Fibroblast of skin of scalp (primary cell): Measurements from ENCODE around the gene ACTG1.

Source experiments
- DNase-seq: peaks from one replicate; pipeline ENCODE4 v3.0.0-alpha.2; 2013

The ACTG1 gene

GRCh38 chr17:81545160-81545949 is 32.8 kb upstream of the ACTG1 start:
- DNase-seq, result no peak

- no peak for DNase-seq
Observed at GRCh38 chr17:81544281-81544974, 31.8 kb upstream of the ACTG1 start.

GRCh38 chr17:81543756-81544155 is 31.2 kb upstream of the ACTG1 start:
- no peak for DNase-seq

GRCh38 chr17:81543339-81543675 is 30.7 kb upstream of the ACTG1 start:
- no peak for DNase-seq

GRCh38 chr17:81542431-81543338 is 30.1 kb upstream of the ACTG1 start:
- no peak for DNase-seq

DNA sequence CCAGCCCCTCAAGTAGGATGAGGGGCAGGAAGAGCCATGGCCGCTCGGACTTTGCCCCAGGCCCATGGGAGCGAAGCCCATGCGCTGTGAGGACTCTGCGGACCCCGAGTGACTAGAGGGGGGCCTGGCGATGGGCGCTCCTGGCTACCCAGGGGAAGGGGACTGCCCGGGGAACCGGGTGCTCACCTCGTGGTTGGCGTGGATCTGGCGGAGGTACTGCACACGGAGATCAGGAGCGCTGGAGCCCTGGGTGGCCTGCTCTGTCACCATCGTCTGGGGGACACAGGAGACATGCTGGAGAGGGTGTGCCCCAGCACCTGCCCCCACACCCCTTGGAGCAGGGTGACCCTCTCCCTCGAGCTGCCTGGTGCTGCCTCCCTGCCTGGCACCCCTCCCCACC is 28.5 kb upstream of the ACTG1 start:
- DNase-seq, result no peak

DNA sequence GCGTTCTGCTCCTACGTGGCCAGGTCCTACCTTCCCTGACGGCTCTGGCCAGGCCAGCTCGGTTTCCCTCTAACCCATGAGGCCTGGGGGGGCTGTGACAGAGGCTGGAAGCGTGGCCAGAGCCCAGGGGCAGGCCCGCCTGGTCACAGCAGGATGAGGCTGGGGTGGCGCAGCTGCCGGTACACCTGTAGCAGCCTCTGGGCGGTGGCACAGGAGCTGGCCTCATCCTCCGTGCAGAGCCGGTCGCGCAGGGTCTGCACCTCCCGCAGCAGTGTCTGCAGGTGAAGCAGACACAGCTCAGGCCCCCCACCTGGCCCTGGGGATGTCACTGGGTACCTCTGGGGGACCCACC is 28.1 kb upstream of the ACTG1 start:
- no peak for DNase-seq

- DNase-seq, result no peak
Observed at GRCh38 chr17:81539961-81540675, 27.5 kb upstream of the ACTG1 start.

DNA sequence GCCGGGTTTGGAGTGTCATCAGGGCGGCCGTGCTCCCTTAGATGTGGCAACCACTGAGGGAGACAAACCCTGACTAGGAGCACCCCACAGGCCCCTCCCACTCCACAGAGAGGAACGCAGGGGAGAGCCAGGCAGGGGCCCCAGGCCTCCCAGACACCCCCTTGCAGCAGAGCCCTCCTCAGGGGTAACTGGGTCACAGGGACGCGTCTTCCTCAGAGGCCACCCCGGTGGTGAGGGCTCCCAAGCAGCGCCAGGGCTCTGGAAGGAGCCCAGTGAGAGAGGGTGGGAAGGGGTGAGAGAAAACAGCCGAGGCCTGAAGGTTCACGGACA is 26.9 kb upstream of the ACTG1 start:
- no peak for DNase-seq

GRCh38 chr17:81538651-81539570 is 26.3 kb upstream of the ACTG1 start:
- no peak for DNase-seq

GRCh38 chr17:81537856-81538555 is 25.4 kb upstream of the ACTG1 start:
- DNase-seq, result no peak

DNA sequence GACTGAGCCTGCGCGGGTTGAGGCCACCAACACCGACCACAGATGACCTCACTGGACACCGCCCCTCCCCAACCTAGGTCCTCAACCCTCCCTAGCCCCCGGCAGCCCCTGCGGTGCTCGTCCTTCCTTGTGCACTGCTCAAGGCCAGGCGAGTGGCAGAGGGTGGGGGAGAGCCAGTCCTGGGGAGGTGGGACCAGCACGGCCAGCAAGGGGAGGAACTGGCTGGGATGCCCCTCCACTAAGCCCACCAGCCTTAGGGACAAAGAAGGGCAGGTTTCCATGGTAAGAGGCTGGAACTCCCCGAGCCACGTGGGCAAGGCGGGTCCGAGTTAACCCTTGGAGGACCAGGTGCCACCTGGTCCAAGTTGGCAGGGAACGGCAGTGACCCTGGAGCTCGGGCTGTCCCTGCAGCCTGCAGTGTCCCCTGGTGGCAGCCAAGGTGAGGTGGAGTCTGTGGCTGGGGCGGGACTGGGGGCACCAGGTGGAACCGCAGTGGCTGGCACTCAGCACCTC is 24.8 kb upstream of the ACTG1 start:
- no peak for DNase-seq

DNA sequence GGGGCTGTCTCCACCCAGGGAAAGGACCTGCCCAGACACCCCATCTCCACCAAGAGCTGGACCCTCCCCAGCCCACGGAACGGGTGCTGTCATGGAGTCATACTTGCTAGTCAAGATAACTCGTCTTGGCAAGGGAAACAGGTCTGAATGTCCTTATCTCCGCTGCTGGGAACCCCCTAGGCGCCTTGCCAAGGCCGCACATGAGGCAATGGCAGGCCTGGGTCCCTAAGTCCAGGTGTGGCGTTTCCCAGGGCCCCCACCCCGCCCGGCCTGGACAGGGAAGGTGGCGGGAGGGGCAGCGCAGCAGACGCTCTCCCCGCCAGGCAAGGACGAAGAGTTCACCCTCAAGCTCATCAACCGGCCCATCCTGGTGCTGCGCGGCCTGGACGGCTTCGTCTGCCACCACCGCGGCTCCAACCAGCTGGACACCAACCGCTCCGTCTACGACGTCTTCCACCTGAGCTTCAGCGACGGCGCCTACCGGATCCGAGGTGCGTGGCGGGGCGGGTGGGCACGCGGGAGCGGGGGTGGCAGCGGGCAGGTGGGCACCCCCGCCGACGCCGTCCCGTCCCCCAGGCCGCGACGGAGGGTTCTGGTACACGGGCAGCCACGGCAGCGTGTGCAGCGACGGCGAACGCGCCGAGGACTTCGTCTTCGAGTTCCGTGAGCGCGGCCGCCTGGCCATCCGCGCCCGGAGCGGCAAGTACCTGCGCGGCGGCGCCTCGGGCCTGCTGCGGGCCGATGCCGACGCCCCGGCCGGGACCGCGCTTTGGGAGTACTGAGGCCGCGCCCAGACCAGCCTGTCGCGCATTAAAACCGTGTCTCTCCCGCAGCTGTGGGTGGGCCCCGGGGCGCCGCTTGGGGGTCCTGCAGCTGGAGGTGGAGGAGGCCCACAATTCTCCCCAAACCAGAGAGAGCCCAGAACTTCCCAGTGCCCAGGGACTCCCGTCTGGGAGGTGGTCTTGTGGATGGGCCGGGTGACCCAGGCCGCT is 24.0 kb upstream of the ACTG1 start:
- DNase-seq, result no peak

- no peak for DNase-seq
Observed at GRCh38 chr17:81535480-81536298, 23.1 kb upstream of the ACTG1 start.

DNA sequence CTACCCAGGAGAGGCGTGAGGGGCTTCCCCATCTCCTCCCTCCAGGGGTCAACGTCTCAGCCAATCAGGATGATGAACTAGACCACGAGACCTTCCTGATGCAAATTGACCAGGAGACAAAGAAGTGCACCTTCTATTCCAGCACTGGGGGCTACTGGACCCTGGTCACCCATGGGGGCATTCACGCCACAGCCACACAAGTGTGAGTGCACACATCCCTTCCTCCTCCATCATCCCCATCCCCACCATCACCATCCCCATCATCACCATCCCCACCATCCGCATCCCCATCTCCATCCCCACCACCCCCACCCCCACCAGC is 22.4 kb upstream of the ACTG1 start:
- no peak for DNase-seq

DNA sequence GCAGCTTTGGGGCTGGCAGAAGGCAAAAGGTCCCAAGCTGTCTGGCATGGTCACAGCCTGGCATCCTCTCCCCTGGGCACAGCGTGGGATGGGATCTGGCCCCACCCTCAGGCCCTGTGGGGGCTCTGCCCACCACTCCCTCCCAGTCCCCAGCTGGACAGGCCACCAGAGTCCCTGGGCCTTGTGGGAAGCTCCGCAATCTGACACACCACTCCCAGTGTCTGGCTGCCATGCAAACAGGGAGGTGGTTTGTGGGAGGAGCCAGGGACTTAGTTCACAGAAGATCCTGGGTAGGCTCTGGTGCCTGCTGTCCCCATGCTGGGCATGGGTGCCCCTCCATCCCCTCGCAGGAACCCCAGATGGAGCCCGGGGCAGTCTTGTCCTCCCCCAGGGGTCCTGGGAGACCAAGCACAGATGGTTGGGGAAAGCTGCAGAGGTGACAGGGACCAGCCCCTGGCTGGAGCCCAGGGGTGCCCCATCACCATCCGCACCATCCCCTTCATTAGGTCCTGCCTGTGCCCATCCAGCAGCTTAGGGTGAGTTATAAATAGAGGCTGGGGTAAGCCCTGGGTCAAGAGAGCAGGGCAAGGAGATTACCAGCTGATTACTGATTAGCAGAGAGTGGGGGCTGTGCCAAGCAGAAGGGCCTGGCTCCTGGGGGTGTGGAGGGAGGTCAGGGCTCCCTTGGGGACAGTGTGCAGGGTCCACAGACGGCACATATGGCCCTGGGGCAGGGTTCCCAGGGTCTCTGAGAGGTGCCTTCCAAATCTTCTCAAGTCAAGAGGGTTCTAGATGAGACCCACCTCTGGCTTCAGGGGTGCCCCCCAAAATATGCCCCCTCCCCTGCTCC is 21.8 kb upstream of the ACTG1 start:
- DNase-seq, result no peak

DNA sequence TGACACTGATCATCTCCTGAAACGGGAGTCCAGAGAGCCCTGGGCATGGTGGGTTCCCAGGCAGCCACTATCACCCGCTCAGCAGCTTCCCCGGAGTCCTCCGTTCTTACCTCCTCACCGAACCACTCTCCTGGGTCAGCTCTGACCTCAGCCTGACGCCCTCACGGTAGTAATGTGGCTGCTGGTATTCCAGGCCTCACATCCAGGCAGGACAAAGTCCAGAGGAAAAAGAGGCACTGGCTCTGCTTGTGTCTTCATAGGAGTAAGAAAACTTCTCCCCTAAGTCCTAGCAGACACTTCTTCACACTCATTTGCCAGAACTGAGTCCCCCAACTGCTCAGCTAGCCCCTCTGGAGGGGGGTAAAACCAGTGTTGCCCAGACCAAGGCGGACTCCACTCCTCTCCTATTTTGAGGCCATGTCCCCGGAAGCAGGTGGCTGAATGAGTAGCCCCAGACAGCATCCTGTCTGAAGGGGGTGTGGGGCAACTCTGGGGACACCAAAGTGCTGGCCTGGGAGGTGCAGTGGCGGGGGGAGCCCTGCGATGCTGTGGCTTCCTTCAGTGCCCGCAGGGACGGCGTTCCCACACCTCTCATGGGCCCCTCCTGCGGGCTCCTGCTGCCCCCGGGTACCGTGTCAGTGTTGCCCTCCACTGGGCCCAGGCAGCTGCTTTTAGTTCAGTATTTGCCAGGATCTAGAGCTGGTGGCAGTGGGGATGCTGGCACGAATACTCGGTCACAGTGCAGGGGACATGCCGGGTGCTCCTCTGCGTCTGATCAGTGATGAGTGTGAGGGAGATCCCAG is 20.9 kb upstream of the ACTG1 start:
- no peak for DNase-seq
